Measurements from ENCODE around the gene CELA1.
"Not testable (repeated sequence)": the region's sequence is repeated elsewhere in the genome, so short reads cannot be mapped to it uniquely, and the experiment has no call there.

Gene CELA1

GRCh38 chr12:51341251-51342007, 5.0 kb downstream of the CELA1 start:
- DNase-seq = peak; percentile 83

- DNase-seq = no peak
Measured at GRCh38 chr12:51339750-51340149, 6.7 kb downstream of the CELA1 start.

DNA sequence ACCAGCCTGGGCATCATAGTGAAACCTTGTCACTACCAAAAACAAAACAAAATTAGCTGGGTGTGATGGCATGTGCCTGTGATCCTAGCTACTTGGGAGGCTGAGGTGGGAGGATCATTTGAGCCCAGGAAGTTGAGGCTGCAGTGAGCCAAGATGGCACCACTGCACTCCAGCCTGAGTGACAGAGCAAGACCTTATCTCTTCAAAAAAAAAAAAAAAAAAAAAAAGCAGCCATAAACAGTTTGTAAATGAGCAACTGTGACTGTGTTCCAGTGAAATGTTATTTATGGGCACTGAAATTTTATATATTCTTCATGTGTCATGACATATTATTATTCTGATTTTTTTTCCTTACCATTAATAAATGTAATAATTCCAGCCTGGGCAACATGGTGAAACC, 9.1 kb downstream of the CELA1 start:
- DNase-seq = not testable (repeated sequence)

DNA sequence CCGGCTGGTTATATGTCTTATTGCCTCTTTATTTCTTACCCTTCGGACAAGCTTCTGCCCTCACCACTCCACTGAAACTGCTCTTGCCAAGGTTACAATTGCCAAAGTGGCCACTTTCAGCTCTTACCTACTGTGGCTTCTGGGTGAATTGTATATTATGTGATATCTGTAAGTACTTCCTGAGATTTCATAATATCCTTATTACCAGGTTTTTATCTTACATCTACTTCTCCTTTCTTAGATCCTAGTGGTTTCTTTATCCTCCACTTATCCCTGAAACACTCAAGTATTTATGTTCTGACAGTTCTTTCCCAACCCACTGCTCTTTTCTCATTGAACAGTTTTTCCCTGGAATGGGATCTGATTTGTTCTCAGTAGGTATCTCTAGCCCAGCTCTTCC, 10.5 kb downstream of the CELA1 start:
- no peak for DNase-seq

- no peak for DNase-seq
Measured at GRCh38 chr12:51334764-51335163, 11.7 kb downstream of the CELA1 start.

- DNase-seq = no peak
Measured at GRCh38 chr12:51333536-51333935, 12.9 kb downstream of the CELA1 start.

GRCh38 chr12:51330186-51330585, 16.3 kb downstream of the CELA1 start:
- DNase-seq = no peak

- DNase-seq = no peak
Measured at GRCh38 chr12:51329742-51330141, 16.7 kb downstream of the CELA1 start.

- DNase-seq = no peak
Measured at GRCh38 chr12:51328587-51328986, 17.9 kb downstream of the CELA1 start.

- DNase-seq = no peak
Measured at GRCh38 chr12:51326698-51327439, 19.6 kb downstream of the CELA1 start.

GRCh38 chr12:51324953-51325352, 21.5 kb downstream of the CELA1 start:
- DNase-seq = no peak

DNA sequence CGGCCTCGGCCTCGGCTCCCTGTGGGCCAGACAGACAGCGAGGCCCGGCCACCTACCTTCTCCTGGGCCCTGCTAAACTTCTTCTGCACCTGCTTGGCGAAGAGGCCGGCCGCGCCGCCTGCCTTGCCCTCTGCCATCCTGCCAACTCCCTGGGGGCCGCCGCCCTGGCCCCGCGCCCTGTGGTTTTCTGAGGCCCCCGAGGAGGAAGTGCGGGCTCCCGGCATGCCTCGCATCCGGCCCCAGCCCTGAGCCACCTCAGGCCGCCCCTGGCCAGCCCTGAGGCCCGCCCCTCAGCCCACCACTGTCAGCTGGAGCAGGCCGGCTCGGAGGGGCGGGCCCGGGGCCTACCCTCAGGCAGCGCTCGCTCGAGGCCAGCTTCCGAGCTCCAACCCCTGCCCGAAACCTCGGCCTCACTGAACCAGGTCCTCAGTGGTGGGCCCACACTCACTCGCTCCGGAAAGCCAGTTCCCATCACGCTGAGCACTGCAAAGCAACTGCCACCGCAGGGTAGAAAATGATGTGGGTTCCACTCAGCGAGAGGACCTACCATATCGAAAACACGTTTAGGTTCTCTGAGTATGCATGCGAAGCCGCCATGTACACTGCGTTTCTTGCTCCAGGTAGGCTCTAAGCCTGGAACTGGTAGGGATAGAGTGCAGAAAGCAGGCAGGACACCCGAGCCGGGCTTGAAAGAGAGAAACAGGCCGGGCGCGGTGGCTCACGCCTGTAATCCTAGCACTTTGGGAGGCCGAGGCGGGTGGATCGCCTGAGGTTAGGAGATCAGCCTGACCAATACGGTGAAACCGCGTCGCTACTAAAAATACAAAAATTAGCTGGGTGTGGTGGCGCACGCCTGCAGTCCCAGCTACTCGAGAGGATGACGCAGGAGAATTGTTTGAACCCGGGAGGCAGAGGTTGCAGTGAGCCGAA, 22.2 kb downstream of the CELA1 start, which contains the start of gene BIN2:
Gene BIN2 (minus strand): TSS at position 209 of the 930 bp plus-strand sequence. CDS start 72 bp downstream, at position 137.
- no peak for DNase-seq

GRCh38 chr12:51323317-51323960, 23.0 kb downstream of the CELA1 start:
- DNase-seq = no peak

DNA sequence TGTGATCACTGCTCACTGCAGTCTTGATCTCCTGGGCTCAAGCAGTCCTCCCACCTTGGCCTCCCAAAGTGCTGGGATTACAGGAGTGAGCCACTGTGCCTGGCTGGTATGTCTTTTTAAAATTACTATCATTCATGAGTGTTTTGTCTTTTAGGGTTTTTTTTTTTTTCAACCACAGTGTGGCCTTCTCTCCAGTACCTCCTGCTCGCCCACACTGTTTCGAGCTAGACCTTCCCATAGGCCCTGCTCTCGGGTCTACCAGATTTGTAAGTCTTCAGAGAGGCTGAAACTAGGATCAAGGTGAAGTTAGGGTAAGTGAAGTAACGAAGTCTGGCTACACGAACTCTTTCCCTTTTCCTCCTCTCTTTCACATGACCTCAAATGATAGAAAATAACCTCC, 24.0 kb downstream of the CELA1 start:
- no peak for DNase-seq

DNA sequence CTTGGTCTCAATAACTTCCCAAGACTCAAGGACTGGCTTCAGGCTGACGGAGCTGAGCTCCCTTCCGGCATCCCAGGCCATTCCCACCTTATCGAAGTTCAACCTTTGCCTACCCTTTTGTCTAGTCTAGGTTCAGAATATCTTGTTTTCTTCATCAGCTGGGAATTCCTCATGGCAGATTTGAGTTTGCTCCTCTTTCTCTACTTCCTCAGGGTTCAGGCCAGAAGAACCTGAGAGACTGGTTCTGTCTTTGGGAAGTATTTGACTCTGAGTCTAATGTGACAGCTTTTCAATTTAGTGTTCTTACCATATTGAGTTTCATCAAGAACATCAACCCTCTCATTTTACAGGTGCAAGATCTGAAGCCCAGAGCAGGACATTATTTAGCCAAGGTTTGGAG, 24.6 kb downstream of the CELA1 start:
- DNase-seq = no peak

DNA sequence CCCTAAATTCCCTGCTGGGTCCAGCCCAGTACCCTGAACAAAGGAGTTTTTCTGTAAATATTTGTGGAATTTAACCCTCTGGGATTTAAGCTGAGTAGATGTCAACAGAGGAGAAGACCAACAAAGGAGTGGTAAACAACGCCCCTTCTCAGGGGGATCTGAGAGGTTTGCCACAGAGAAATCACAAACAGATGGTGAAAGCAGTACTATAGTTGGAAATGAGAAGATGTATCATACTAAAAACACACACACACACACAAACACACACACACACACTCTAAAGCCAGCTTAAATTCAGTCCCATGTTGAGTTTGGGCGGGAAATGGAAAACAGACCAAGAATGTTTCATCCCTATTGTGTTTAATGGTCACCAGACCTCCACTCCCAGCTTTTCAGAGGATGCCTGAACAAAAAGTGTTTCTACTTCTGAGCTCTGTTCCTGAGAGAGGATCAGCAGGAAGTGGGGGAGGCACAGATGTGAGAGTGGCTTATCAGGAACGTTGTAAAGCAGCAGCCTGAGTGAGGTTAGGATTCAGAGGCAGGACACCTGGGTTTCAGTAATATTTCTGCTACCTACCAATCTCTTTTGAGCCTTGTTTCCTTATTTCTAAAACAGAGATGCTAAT, 25.7 kb downstream of the CELA1 start:
- DNase-seq = peak; percentile 24

- DNase-seq = no peak
Measured at GRCh38 chr12:51320311-51320694, 26.2 kb downstream of the CELA1 start.

- DNase-seq = no peak
Measured at GRCh38 chr12:51318846-51319599, 27.5 kb downstream of the CELA1 start.

- not testable (repeated sequence) for DNase-seq
Measured at GRCh38 chr12:51318057-51318806, 28.2 kb downstream of the CELA1 start.

- DNase-seq = no peak
Measured at GRCh38 chr12:51311389-51311788, 35.1 kb downstream of the CELA1 start.

Measured in DMS53 (cell line).